HG03097 (cell line): ENCODE measurements around the gene LILRB4.
"Not testable (repeated sequence)": the region's sequence is repeated elsewhere in the genome, so short reads cannot be mapped to it uniquely, and the experiment has no call there.

Source experiments
- ATAC-seq: cut with Tn5 transposase; IDR thresholded peaks from one replicate; pipeline ENCODE4 v1.9.1; 2021; ENCODE audit not compliant: unreplicated experiment, low FRiP score

The LILRB4 gene

GRCh38 chr19:54662730-54663129 is at the start of gene LILRB4:
LILRB4 (plus strand) TSS chr19:54662985; CDS start chr19:54663034, 49 bp downstream.
- no peak for ATAC-seq

- ATAC-seq, result no peak
Measured at GRCh38 chr19:54614726-54615125, 48.1 kb upstream of the LILRB4 start.

GRCh38 chr19:54616057-54616456 is 46.7 kb upstream of the LILRB4 start:
- peak; percentile 38 for ATAC-seq

- ATAC-seq, result peak; percentile 58
Measured at GRCh38 chr19:54616821-54617560, 45.8 kb upstream of the LILRB4 start.

- no peak for ATAC-seq
Measured at GRCh38 chr19:54620464-54620863, 42.3 kb upstream of the LILRB4 start.

GRCh38 chr19:54622431-54622830 is 40.4 kb upstream of the LILRB4 start:
- no peak for ATAC-seq

- ATAC-seq, result not testable (repeated sequence)
Measured at GRCh38 chr19:54624234-54624633, 38.6 kb upstream of the LILRB4 start.

GRCh38 chr19:54624934-54625730 is 37.7 kb upstream of the LILRB4 start:
- ATAC-seq, result not testable (repeated sequence)

- ATAC-seq, result no peak
Measured at GRCh38 chr19:54626757-54627156, 36.0 kb upstream of the LILRB4 start.

GRCh38 chr19:54627912-54628311 is 34.9 kb upstream of the LILRB4 start:
- not testable (repeated sequence) for ATAC-seq

GRCh38 chr19:54630262-54630661 is 32.5 kb upstream of the LILRB4 start, which contains the start of gene LILRB1:
LILRB1 (plus strand) TSS chr19:54630484; CDS start chr19:54631074, 590 bp downstream.
- ATAC-seq, result not testable (repeated sequence)

- ATAC-seq, result no peak
Measured at GRCh38 chr19:54630782-54631181, 32.0 kb upstream of the LILRB4 start.

- ATAC-seq, result not testable (repeated sequence)
Measured at GRCh38 chr19:54631489-54632337, 31.1 kb upstream of the LILRB4 start.

- not testable (repeated sequence) for ATAC-seq
Measured at GRCh38 chr19:54632517-54632916, 30.3 kb upstream of the LILRB4 start.

- ATAC-seq, result no peak
Measured at GRCh38 chr19:54633401-54633800, 29.4 kb upstream of the LILRB4 start.

GRCh38 chr19:54636081-54636480 is 26.7 kb upstream of the LILRB4 start:
- ATAC-seq, result not testable (repeated sequence)

GRCh38 chr19:54638683-54639082 is 24.1 kb upstream of the LILRB4 start:
- no peak for ATAC-seq

- ATAC-seq, result not testable (repeated sequence)
Measured at GRCh38 chr19:54642953-54643352, 19.8 kb upstream of the LILRB4 start.

GRCh38 chr19:54643583-54643982 is 19.2 kb upstream of the LILRB4 start:
- not testable (repeated sequence) for ATAC-seq

GRCh38 chr19:54644056-54644455 is 18.7 kb upstream of the LILRB4 start:
- ATAC-seq, result no peak
